A549 (cell line): ENCODE data around the gene MLST8. TPM values are rescaled to one million over a fixed set of nuclear protein-coding genes. Genes with fewer than 3 reads are reported as not detected.

Experiments used
- ATAC-seq, 2 experiments: fragments of 200-7000 bp in 1 of 2; fragments of >200 bp in 1 of 2; cut with Nextera tagmentation in 1 of 2; cut with Tn5 transposase in 1 of 2; 3 replicates each; pipeline versions ENCODE4 v1.8.0 to v1.9.1; 2018 to 2020; ENCODE audit warnings: mild to moderate bottlenecking in 1 of 2, moderate library complexity in 1 of 2
- CTCF ChIA-PET: fragments of 300-600 bp; sonication (Branson Sonifier 250); formaldehyde crosslinking; extraction: SDS; loops from one replicate; lab custom pipeline; 2021; ENCODE audit warnings: antibody characterized with exemption, inconsistent platforms; lab: Yijun Ruan, JAX
- POLR2A ChIA-PET: fragments of 350-600 bp; formaldehyde crosslinking; extraction: SDS; loops from one replicate; lab custom pipeline; 2021; ENCODE audit warnings: antibody characterized with exemption, inconsistent platforms; lab: Yijun Ruan, JAX
- DNase-seq, 2 experiments: peaks; one replicate each; pipeline versions ENCODE4 v3.0.0 to v3.0.0-alpha.2; 2011 to 2016; ENCODE audit warnings: low read depth in 1 of 2, low spot score in 1 of 2
- FAIRE-seq: peaks from 2 replicates; lab custom pipeline; 2011; peaks lifted over from hg19 to GRCh38; lab: Jason Lieb, UNC
- H3K27ac ChIP-seq, 2 experiments: fragments of >200 bp; sonication (Bioruptor Twin); formaldehyde crosslinking; 3 replicates each; pipeline ENCODE4 v1.5.1; 2016 to 2017
- H3K4me1 ChIP-seq: fragments of >200 bp; sonication (Bioruptor Twin); formaldehyde crosslinking; 3 replicates; pipeline ENCODE4 v1.6.1; 2016
- H3K4me2 ChIP-seq: fragments of >200 bp; sonication (Bioruptor Twin); formaldehyde crosslinking; 3 replicates; pipeline ENCODE4 v1.6.1; 2016
- H3K4me3 ChIP-seq: fragments of >200 bp; sonication (Bioruptor Twin); formaldehyde crosslinking; 3 replicates; pipeline ENCODE4 v1.5.1; 2016
- H3K9me3 ChIP-seq: fragments of >200 bp; sonication (Bioruptor Twin); formaldehyde crosslinking; 3 replicates; pipeline ENCODE4 v1.6.1; 2016
- CEBPB ChIP-seq, 2 experiments: fragments of >200 bp in 1 of 2; sonication (Bioruptor Twin) in 1 of 2; formaldehyde crosslinking in 1 of 2; IDR thresholded peaks; 2 replicates each; pipeline ENCODE4 v1.6.1; 2012 to 2016
- CHD2 ChIP-seq: fragments of 150-350 bp; IDR thresholded peaks from 2 replicates; pipeline ENCODE4 v1.6.1; 2014; ENCODE audit warnings: low read length; ENCODE audit not compliant: partially characterized antibody
- EHF ChIP-seq: fragments of 250-450 bp; sonication (Bioruptor Pico); IDR thresholded peaks from 2 replicates; pipeline ENCODE4 v1.5.0; 2020; ENCODE audit warnings: mild to moderate bottlenecking
- ESRRA ChIP-seq: fragments of 150-350 bp; IDR thresholded peaks from 2 replicates; pipeline ENCODE4 v1.6.1; 2014; ENCODE audit warnings: mild to moderate bottlenecking, low read length, borderline replicate concordance
- FOSB ChIP-seq: fragments of 250-450 bp; sonication (Bioruptor Pico); IDR thresholded peaks from 2 replicates; pipeline ENCODE4 v1.5.0; 2020; ENCODE audit warnings: mild to moderate bottlenecking, moderate library complexity
- FOSL2 ChIP-seq, 2 experiments: fragments of 450-650 bp in 1 of 2; fragments of >200 bp in 1 of 2; sonication (Bioruptor Twin) in 1 of 2; formaldehyde crosslinking; IDR thresholded peaks; 2 replicates each; pipeline versions ENCODE4 v1.5.0 to v1.6.1; 2016 to 2020; ENCODE audit warnings: mild to moderate bottlenecking in 1 of 2, moderate library complexity in 1 of 2
- FOXS1 ChIP-seq: fragments of 250-450 bp; sonication (Bioruptor Pico); IDR thresholded peaks from 2 replicates; pipeline ENCODE4 v1.5.0; 2020; ENCODE audit warnings: mild to moderate bottlenecking, moderate library complexity
- GATA3 ChIP-seq: IDR thresholded peaks from 2 replicates; pipeline ENCODE4 v1.6.1; 2012; ENCODE audit warnings: borderline replicate concordance
- HDAC2 ChIP-seq: fragments of 200-600 bp; sonication (generic); IDR thresholded peaks from 2 replicates; pipeline ENCODE4 v1.6.1; 2016
- HEYL ChIP-seq: fragments of 250-450 bp; sonication (Bioruptor Pico); IDR thresholded peaks from 2 replicates; pipeline ENCODE4 v1.8.0; 2021; ENCODE audit warnings: mild to moderate bottlenecking, moderate library complexity
- HOXB13 ChIP-seq: fragments of 250-450 bp; sonication (Bioruptor Pico); IDR thresholded peaks from 2 replicates; pipeline ENCODE4 v1.5.0; 2020; ENCODE audit warnings: low read depth, mild to moderate bottlenecking, moderate library complexity
- JUN ChIP-seq, 2 experiments: fragments of >200 bp; sonication (Bioruptor Twin); formaldehyde crosslinking; IDR thresholded peaks; 2 replicates in 1 of 2; 3 replicates in 1 of 2; pipeline ENCODE4 v1.6.1; 2016 to 2017
- JUNB ChIP-seq: fragments of >200 bp; sonication (Bioruptor Twin); formaldehyde crosslinking; IDR thresholded peaks from 2 replicates; pipeline ENCODE4 v1.6.1; 2016
- KDM1A ChIP-seq: fragments of 200-600 bp; sonication (generic); IDR thresholded peaks from 2 replicates; pipeline ENCODE4 v1.6.1; 2016; ENCODE audit warnings: low read depth, mild to moderate bottlenecking
- MAFK ChIP-seq: fragments of 450-650 bp; IDR thresholded peaks from 2 replicates; pipeline ENCODE4 v1.6.1; 2014; ENCODE audit not compliant: partially characterized antibody
- MAZ ChIP-seq: fragments of 150-350 bp; IDR thresholded peaks from 2 replicates; pipeline ENCODE4 v1.6.1; 2014; ENCODE audit warnings: antibody characterized with exemption, low read depth, low read length, borderline replicate concordance
- MYC ChIP-seq: IDR thresholded peaks from 2 replicates; pipeline ENCODE4 v1.6.1; 2012; ENCODE audit warnings: mild to moderate bottlenecking, inconsistent platforms, low read length, improper control_type of control experiment, borderline replicate concordance
- NPAS2 ChIP-seq: fragments of 250-450 bp; sonication (Bioruptor Pico); IDR thresholded peaks from 2 replicates; pipeline ENCODE4 v1.8.0; 2022; ENCODE audit warnings: mild to moderate bottlenecking, moderate library complexity, borderline replicate concordance
- NR3C1 ChIP-seq: fragments of >200 bp; sonication (Bioruptor Twin); formaldehyde crosslinking; IDR thresholded peaks from 3 replicates; pipeline ENCODE4 v1.6.1; 2017
- PHF8 ChIP-seq: fragments of 200-600 bp; sonication (generic); IDR thresholded peaks from 2 replicates; pipeline ENCODE4 v1.6.1; 2016; ENCODE audit warnings: low read depth, mild to moderate bottlenecking, antibody characterized with exemption, moderate library complexity, borderline replicate concordance
- POLR2A ChIP-seq: IDR thresholded peaks from 2 replicates; pipeline ENCODE4 v1.6.1; 2012; ENCODE audit warnings: mild to moderate bottlenecking, low read length
- RARB ChIP-seq: fragments of 250-450 bp; sonication (Bioruptor Pico); IDR thresholded peaks from 2 replicates; pipeline ENCODE4 v1.8.0; 2021; ENCODE audit warnings: mild to moderate bottlenecking, moderate library complexity
- RCOR1 ChIP-seq: fragments of 150-350 bp; IDR thresholded peaks from 2 replicates; pipeline ENCODE4 v1.6.1; 2014; ENCODE audit warnings: antibody characterized with exemption, low read length, low read depth
- SMC3 ChIP-seq: fragments of >200 bp; sonication (Bioruptor Twin); formaldehyde crosslinking; IDR thresholded peaks from 3 replicates; pipeline ENCODE4 v1.6.1; 2018; ENCODE audit warnings: inconsistent platforms
- TFCP2L1 ChIP-seq: fragments of 250-450 bp; sonication (Bioruptor Pico); IDR thresholded peaks from 2 replicates; pipeline ENCODE4 v1.5.0; 2021; ENCODE audit warnings: mild to moderate bottlenecking
- TP53 ChIP-seq: fragments of 250-450 bp; sonication (Bioruptor Pico); IDR thresholded peaks from 2 replicates; pipeline ENCODE4 v1.5.0; 2021; ENCODE audit warnings: mild to moderate bottlenecking, moderate library complexity
- ZC3H11A ChIP-seq: fragments of 450-650 bp; IDR thresholded peaks from 2 replicates; pipeline ENCODE4 v1.6.1; 2014; ENCODE audit warnings: antibody characterized with exemption, mild to moderate bottlenecking
- ZNF302 ChIP-seq: fragments of 250-450 bp; sonication (Bioruptor Pico); IDR thresholded peaks from 2 replicates; pipeline ENCODE4 v1.9.0; 2021; ENCODE audit warnings: inconsistent platforms, mild to moderate bottlenecking, moderate library complexity
- WGBS: methylation state at CpG from one replicate; pipeline ENCODE4 v1.1.6; 2017; ENCODE audit errors: missing lambda C conversion rate; 5-methylcytosine and 5-hydroxymethylcytosine counted together
- polyA plus RNA-seq, 4 experiments: library from polyadenylated mRNA; depleted of rRNA in 3 of 4; stranded (reverse); fragments of >200 nt; fragmentation: RNase III in 1 of 4; extraction: RNeasy Plus Mini Kit Qiagen cat#74134 plus additional on column Dnase treatment in 1 of 4; gene quantifications; 2 replicates in 3 of 4; 3 replicates in 1 of 4; pipeline ENCODE4 v1.2.3, GENCODE V29; 2011 to 2017
- TF ChIP-seq, protein P1 (sequence below): IDR thresholded peaks from 2 replicates; pipeline ENCODE4 v1.6.1; 2012; ENCODE audit warnings: low read depth, borderline replicate concordance
- TF ChIP-seq, protein P2 (sequence below): fragments of 200-600 bp; sonication (generic); IDR thresholded peaks from 2 replicates; pipeline ENCODE4 v1.6.1; 2016; ENCODE audit warnings: antibody characterized with exemption, mild to moderate bottlenecking, moderate library complexity

The MLST8 gene
- polyA plus RNA-seq, 2 of the 4 experiments (the other 2 are of a cell fraction): 46.8 to 53.9 TPM

DNA sequence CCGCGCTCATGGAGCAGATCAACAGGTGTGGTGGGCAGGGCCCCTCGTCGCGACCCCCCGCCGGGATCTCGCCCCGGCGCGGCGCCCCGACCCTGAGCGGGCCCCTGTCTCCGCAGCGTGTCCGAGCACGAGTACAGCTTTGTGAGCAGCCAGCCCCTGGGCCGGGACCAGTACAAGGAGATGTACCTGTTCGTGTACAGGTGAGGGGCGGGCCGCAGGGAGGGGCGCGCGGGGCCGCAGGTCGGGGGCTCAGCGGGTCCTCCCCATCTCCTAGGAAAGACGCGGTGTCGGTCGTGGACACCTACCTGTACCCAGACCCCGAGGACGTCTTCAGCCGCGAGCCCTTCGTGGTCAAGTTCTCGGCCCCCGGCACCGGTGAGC lies 31.8 kb downstream of the MLST8 start:
- DNase-seq: no peak
- ChIA-PET POLR2A (interaction anchor here (0.9 kb wide), 1 partner anchor 11 kb away, joined by 3 read pairs; no protein-coding TSS in a partner anchor), CTCF (interaction anchor here (0.7 to 1.2 kb wide), 2 partner anchors 22 to 42 kb away, joined by 3 read pairs; no protein-coding TSS in a partner anchor)
- no peak overlapping the region for H3K27ac ChIP-seq
- no peak for ATAC-seq
- FAIRE-seq: no peak
- no peaks in the 10 kb centered on the region for H3K9me3 ChIP-seq
- TF ChIP-seq KDM1A: no peak
- no peak for TF ChIP-seq NPAS2 (CRISPR knock-in tag)
- no peak for TF ChIP-seq TFCP2L1 (CRISPR knock-in tag)
- no peak for TF ChIP-seq GATA3
- TF ChIP-seq HOXB13: no peak
- TF ChIP-seq FOXS1 (CRISPR knock-in tag): no peak
- TF ChIP-seq JUN (IDR thresholded peaks at IDR 0.05): peak in 1 of 2 experiments; percentile 3; a peak in 1 of 5 replicates
- no peak for TF ChIP-seq EHF
- TF ChIP-seq POLR2A: no peak
- H3K4me2 ChIP-seq: no peak overlapping the region
- 90% methylated on average over 10 of the region's 40 CpGs for WGBS
- no peaks in the 10 kb centered on the region for H3K4me1 ChIP-seq
- no peak overlapping the region for H3K4me3 ChIP-seq

DNA sequence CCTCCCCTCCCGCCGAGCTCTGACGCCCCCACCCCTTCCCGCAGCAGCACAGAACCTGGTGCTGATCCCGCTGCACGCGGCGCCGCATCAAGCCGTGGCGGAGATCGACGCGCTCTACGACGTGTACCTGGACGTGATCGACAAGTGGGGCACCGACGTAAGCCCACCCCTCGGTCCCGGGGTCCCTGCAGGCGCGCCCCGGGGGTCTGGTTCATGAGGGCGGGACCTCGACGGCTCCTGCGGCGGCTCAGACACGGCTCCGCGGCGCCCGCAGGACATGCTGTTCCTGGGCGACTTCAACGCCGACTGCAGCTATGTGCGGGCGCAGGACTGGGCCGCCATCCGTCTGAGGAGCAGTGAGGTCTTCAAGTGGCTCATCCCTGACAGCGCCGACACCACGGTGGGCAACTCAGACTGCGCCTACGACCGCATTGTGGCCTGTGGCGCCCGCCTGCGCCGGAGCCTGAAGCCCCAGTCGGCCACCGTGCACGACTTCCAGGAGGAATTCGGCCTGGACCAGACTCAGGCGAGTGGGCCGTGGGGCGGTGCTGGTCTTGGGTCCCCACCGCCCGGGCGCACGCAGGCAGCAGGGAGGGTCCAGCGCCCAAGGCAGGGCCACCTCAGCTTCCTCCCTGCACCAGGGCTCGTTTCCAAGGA lies 32.4 kb downstream of the MLST8 start:
- ATAC-seq: no peak; a peak in 1 of 6 replicates
- H3K9me3 ChIP-seq: no peaks in the 10 kb centered on the region
- H3K4me2 ChIP-seq: no peak overlapping the region
- no peaks in the 10 kb centered on the region for H3K4me1 ChIP-seq
- H3K4me3 ChIP-seq: no peak overlapping the region
- no peak for TF ChIP-seq MAZ
- TF ChIP-seq PHF8: no peak
- TF ChIP-seq KDM1A: no peak
- TF ChIP-seq HEYL (CRISPR knock-in tag): no peak
- TF ChIP-seq CHD2: no peak
- TF ChIP-seq SMC3: no peak
- TF ChIP-seq FOXS1 (CRISPR knock-in tag): no peak
- no peak for TF ChIP-seq ESRRA
- TF ChIP-seq RCOR1: no peak
- TF ChIP-seq, protein P1, sequence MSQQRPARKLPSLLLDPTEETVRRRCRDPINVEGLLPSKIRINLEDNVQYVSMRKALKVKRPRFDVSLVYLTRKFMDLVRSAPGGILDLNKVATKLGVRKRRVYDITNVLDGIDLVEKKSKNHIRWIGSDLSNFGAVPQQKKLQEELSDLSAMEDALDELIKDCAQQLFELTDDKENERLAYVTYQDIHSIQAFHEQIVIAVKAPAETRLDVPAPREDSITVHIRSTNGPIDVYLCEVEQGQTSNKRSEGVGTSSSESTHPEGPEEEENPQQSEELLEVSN: no peak
- no peak for TF ChIP-seq TP53 (CRISPR knock-in tag)
- no peak for TF ChIP-seq GATA3
- no peak; a peak in 1 of 5 replicates for TF ChIP-seq JUN (IDR thresholded peaks at IDR 0.05)
- no peak for TF ChIP-seq RARB (CRISPR knock-in tag)
- TF ChIP-seq NPAS2 (CRISPR knock-in tag): no peak
- TF ChIP-seq FOSL2 (IDR thresholded peaks at IDR 0.05): no peak
- no peak for TF ChIP-seq FOSL2 (CRISPR knock-in tag; IDR thresholded peaks at IDR 0.05)
- TF ChIP-seq HDAC2: no peak
- no peak for TF ChIP-seq ZNF302 (CRISPR knock-in tag)
- CTCF ChIA-PET: interaction anchor here (0.7 to 1.5 kb wide), 3 partner anchors 21 to 42 kb away, joined by 3 read pairs; no protein-coding TSS in a partner anchor
- no peak for DNase-seq
- POLR2A ChIA-PET: interaction anchor here (0.7 to 0.9 kb wide), 2 partner anchors 12 to 15 kb away, joined by 3 read pairs; no protein-coding TSS in a partner anchor
- H3K27ac ChIP-seq: no peak overlapping the region
- FAIRE-seq: no peak
- WGBS: 97% methylated on average over 20 of the region's 65 CpGs

DNA sequence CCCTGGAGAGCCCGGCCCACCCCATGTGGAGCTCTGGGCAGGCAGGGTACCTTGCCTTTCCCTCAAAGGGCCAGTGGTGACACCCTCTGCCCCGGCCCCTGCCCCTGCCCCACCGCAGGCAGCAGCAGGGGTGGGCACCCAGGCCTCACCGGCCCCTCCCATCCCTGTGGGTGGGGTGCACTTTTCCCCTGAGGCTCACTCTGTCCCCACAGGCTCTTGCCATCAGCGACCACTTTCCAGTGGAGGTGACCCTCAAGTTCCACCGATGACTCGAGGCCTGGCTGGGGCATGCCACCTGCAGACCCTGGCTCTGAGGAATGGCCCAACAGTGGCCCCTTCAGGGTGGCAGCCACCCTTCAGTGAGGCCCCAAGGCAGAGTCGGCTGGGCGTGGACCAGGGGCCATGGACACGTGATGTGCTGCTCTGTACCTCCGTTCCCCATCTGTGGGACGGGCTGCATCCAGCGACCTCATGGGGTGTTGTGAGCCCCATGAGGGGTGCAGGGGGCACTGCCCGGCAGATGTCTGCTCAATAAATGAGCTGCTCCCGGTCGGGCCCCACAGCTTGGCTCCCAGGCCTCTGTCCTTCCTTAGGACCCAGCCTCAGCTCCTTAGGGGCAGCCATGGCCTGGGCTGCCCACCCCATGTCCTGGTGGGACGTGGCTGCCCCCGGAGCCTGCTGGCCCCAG lies 33.0 kb downstream of the MLST8 start:
- DNase-seq: no peak
- Histone ChIP-seq H3K4me3 (no peak overlapping the region), H3K9me3 (no peaks in the 10 kb centered on the region), H3K27ac (no peak overlapping the region), H3K4me2 (no peak overlapping the region), H3K4me1 (no peaks in the 10 kb centered on the region)
- ATAC-seq: peak; percentile 3 to 7; a peak in 4 of 6 replicates
- FAIRE-seq: no peak
- ChIA-PET POLR2A (interaction anchor here (0.6 to 1.2 kb wide), 5 partner anchors 12 to 262 kb away, joined by 3 read pairs; partner anchors contain the start of genes ECI1 and TRAF7), CTCF (interaction anchor here (0.7 to 1.5 kb wide), 4 partner anchors 13 to 263 kb away, joined by 3 to 8 read pairs (median 4); partner anchors contain the start of gene ECI1)
- WGBS: 83% methylated on average over 10 of the region's 18 CpGs
- TF ChIP-seq, protein P2, sequence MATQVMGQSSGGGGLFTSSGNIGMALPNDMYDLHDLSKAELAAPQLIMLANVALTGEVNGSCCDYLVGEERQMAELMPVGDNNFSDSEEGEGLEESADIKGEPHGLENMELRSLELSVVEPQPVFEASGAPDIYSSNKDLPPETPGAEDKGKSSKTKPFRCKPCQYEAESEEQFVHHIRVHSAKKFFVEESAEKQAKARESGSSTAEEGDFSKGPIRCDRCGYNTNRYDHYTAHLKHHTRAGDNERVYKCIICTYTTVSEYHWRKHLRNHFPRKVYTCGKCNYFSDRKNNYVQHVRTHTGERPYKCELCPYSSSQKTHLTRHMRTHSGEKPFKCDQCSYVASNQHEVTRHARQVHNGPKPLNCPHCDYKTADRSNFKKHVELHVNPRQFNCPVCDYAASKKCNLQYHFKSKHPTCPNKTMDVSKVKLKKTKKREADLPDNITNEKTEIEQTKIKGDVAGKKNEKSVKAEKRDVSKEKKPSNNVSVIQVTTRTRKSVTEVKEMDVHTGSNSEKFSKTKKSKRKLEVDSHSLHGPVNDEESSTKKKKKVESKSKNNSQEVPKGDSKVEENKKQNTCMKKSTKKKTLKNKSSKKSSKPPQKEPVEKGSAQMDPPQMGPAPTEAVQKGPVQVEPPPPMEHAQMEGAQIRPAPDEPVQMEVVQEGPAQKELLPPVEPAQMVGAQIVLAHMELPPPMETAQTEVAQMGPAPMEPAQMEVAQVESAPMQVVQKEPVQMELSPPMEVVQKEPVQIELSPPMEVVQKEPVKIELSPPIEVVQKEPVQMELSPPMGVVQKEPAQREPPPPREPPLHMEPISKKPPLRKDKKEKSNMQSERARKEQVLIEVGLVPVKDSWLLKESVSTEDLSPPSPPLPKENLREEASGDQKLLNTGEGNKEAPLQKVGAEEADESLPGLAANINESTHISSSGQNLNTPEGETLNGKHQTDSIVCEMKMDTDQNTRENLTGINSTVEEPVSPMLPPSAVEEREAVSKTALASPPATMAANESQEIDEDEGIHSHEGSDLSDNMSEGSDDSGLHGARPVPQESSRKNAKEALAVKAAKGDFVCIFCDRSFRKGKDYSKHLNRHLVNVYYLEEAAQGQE: no peak
- TF ChIP-seq ZC3H11A (no peak), CHD2 (no peak), NR3C1 (no peak), TP53 (CRISPR knock-in tag) (no peak), MYC (no peak), PHF8 (no peak), FOSB (no peak), JUNB (no peak), TFCP2L1 (CRISPR knock-in tag) (no peak), NPAS2 (CRISPR knock-in tag) (no peak), ZNF302 (CRISPR knock-in tag) (no peak), MAFK (no peak), CEBPB (IDR thresholded peaks at IDR 0.05) (no peak)
